ENCODE measurements around the gene ZNF785. TPM values are rescaled to one million over a fixed set of nuclear protein-coding genes. Genes with fewer than 3 reads are reported as not detected.
A peak's percentile ranks its signal among the peaks of the same experiment; 100 is the strongest.

The ZNF785 gene
- total and polyA plus RNA-seq, 2 of the 13 experiments (the other 11 are each of a cell fraction or from before 2014, with no cell fraction given), result 0.01 TPM; not detected in 1

GRCh38 chr16:30535777-30536190 is 49.7 kb downstream of the ZNF785 start (continued):
- no peak for TF ChIP-seq SNAI1 (CRISPR knock-in tag; IDR thresholded peaks at IDR 0.05; ENCODE audit: borderline replicate concordance)
- peak; percentile 40; the same call in 1 of the 2 replicates for TF ChIP-seq ZNF263 (CRISPR knock-in tag; IDR thresholded peaks at IDR 0.05)
- TF ChIP-seq ZNF446 (CRISPR knock-in tag; IDR thresholded peaks at IDR 0.05), result 0 out of 2 replicates have a peak, but pooled peaks have one; percentile 93
- no peak for TF ChIP-seq RBAK (CRISPR knock-in tag; IDR thresholded peaks at IDR 0.05)
- TF ChIP-seq GATAD1 (CRISPR knock-in tag; IDR thresholded peaks at IDR 0.05), result peak; percentile 46
- peak; percentile 67; the same call in 1 of the 2 replicates for TF ChIP-seq TGIF2 (CRISPR knock-in tag; IDR thresholded peaks at IDR 0.05)
- TF ChIP-seq TFDP1 (CRISPR knock-in tag; IDR thresholded peaks at IDR 0.05; ENCODE audit: borderline replicate concordance), result peak; percentile 90; the same call in 1 of the 2 replicates
- TF ChIP-seq REST (IDR thresholded peaks at IDR 0.05; ENCODE audit: borderline replicate concordance in 1 of 2, low read depth in 1 of 2, low read length in 2 of 2), result no peak
- peak; percentile 41; the same call in 1 of the 2 replicates for TF ChIP-seq PATZ1 (CRISPR knock-in tag; IDR thresholded peaks at IDR 0.05)
- TF ChIP-seq KMT2A (CRISPR knock-in tag; IDR thresholded peaks at IDR 0.05), result peak; percentile 54
- TF ChIP-seq PLRG1 (conservative IDR thresholded peaks at IDR 0.05), result no peak
- no peak for TF ChIP-seq ZNF660 (CRISPR knock-in tag; IDR thresholded peaks at IDR 0.05; ENCODE audit: borderline replicate concordance, low read depth)
- TF ChIP-seq ZNF766 (CRISPR knock-in tag; IDR thresholded peaks at IDR 0.05; ENCODE audit: borderline replicate concordance), result peak; percentile 46; the same call in 1 of the 2 replicates
- peak; percentile 94 for TF ChIP-seq NFKB2 (CRISPR knock-in tag; IDR thresholded peaks at IDR 0.05; ENCODE audit: borderline replicate concordance)
- no peak for TF ChIP-seq TEF (CRISPR knock-in tag; IDR thresholded peaks at IDR 0.05)
- TF ChIP-seq ZMAT3 (CRISPR knock-in tag; conservative IDR thresholded peaks at IDR 0.05), result no peak; the same call in 1 of the 2 replicates
- no peak for TF ChIP-seq DPF2 (CRISPR knock-in tag; IDR thresholded peaks at IDR 0.05; ENCODE audit: borderline replicate concordance, low read depth)
- TF ChIP-seq TP53 (CRISPR knock-in tag; conservative IDR thresholded peaks at IDR 0.05), result 0 out of 2 replicates have a peak, but pooled peaks have one; percentile 8
- TF ChIP-seq ZNF17 (CRISPR knock-in tag; IDR thresholded peaks at IDR 0.05), result no peak
- no peak for TF ChIP-seq ELF4 (CRISPR knock-in tag; IDR thresholded peaks at IDR 0.05; ENCODE audit: borderline replicate concordance)
